HG03025 (cell line): Measurements from ENCODE around the gene ZCCHC3.

Source experiments
- ATAC-seq: cut with Tn5 transposase; IDR thresholded peaks from one replicate; pipeline ENCODE4 v1.9.1; 2021; ENCODE audit warnings: mild to moderate bottlenecking, moderate library complexity; ENCODE audit not compliant: unreplicated experiment, low FRiP score

Gene ZCCHC3

GRCh38 chr20:278607-279571, 18.5 kb upstream of the ZCCHC3 start:
- ATAC-seq: no peak

GRCh38 chr20:284172-284571, 13.2 kb upstream of the ZCCHC3 start:
- ATAC-seq: no peak

GRCh38 chr20:286508-286907, 10.9 kb upstream of the ZCCHC3 start:
- no peak for ATAC-seq

GRCh38 chr20:288956-289692, 8.2 kb upstream of the ZCCHC3 start:
- no peak for ATAC-seq

- ATAC-seq: no peak
Measured at GRCh38 chr20:289693-290083, 7.7 kb upstream of the ZCCHC3 start.

GRCh38 chr20:290084-290831, 7.1 kb upstream of the ZCCHC3 start, which contains the start of gene C20orf96:
Gene C20orf96, minus strand, starts transcription at chr20:290750. Its CDS starts 140 bp downstream, at chr20:290610.
- peak; percentile 77 for ATAC-seq

GRCh38 chr20:294602-295001, 2.8 kb upstream of the ZCCHC3 start:
- no peak for ATAC-seq

GRCh38 chr20:295804-296203, 1.6 kb upstream of the ZCCHC3 start:
- ATAC-seq: no peak

- ATAC-seq: peak; percentile 28
Measured at GRCh38 chr20:297925-298775, 780 bp downstream of the ZCCHC3 start.

GRCh38 chr20:298776-299391, 1.5 kb downstream of the ZCCHC3 start:
- ATAC-seq: no peak

- no peak for ATAC-seq
Measured at GRCh38 chr20:300345-300990, 3.1 kb downstream of the ZCCHC3 start.

GRCh38 chr20:301886-302848, 4.8 kb downstream of the ZCCHC3 start:
- no peak for ATAC-seq

- ATAC-seq: no peak
Measured at GRCh38 chr20:305745-306144, 8.4 kb downstream of the ZCCHC3 start.

GRCh38 chr20:308427-309038, 11.2 kb downstream of the ZCCHC3 start:
- no peak for ATAC-seq

- no peak for ATAC-seq
Measured at GRCh38 chr20:309306-309840, 12.0 kb downstream of the ZCCHC3 start.

GRCh38 chr20:309841-310644, 12.7 kb downstream of the ZCCHC3 start:
- no peak for ATAC-seq
